Measurements from ENCODE around the gene IGLL1.

DNA sequence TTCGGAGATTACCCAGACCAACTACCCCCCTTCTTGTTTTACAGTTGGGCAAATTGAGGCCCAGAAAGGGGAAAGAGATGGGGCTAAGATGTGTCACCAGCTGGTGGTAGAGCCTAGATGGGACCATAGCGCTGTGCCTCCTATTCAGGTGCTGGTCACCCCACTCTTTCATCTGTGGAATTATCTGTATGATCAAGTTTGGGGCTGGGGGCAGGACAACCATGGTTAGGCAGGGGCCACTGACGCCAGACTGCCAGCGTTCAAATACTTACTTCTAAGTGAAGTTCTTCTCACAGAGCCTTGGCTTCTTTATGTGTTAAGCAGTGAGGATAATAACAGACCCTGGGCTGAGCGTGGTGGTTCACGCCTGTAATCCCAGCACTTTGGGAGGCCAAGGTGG lies 55.9 kb downstream of the IGLL1 start:
- no peak for TF ChIP-seq CTCF (IDR thresholded peaks at IDR 0.05)
- no peak for TF ChIP-seq EP300 (IDR thresholded peaks at IDR 0.05)
- TF ChIP-seq POLR2A (IDR thresholded peaks at IDR 0.05) = no peak
- TF ChIP-seq POLR2AphosphoS5 (IDR thresholded peaks at IDR 0.05) = no peak
